CD4-positive, alpha-beta T cell treated with Interleukin-1 beta for 1 hour (primary cell): ENCODE data around the gene TNIK.
"Not testable (repeated sequence)": the region's sequence is repeated elsewhere in the genome, so short reads cannot be mapped to it uniquely, and the experiment has no call there.

Source experiments
- DNase-seq, 2 donors: peaks; one replicate each; pipeline ENCODE4 v3.0.0-alpha.2; 2020 to 2022

The TNIK gene

GRCh38 chr3:171468296-171468906, 8.2 kb upstream of the TNIK start:
- DNase-seq: no peak

DNA sequence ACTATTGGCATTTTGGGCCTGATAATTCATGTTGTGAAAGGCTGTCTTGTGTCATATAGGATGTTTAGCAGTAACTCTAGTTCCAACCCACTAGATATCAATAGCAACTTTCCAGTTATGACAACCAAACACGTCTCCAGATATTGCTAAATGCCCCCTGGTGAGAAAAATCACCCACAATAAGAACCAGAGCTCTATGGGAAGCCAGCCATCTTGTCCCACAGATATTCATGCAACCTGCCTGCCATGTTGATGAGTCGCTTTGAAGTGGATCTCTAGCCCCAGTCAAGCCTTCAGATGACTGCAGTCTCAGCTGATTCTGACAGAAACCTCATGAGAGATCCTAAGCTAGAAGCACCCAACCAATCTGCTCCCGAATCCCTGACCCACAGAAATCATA, 5.6 kb upstream of the TNIK start:
- no peak for DNase-seq

DNA sequence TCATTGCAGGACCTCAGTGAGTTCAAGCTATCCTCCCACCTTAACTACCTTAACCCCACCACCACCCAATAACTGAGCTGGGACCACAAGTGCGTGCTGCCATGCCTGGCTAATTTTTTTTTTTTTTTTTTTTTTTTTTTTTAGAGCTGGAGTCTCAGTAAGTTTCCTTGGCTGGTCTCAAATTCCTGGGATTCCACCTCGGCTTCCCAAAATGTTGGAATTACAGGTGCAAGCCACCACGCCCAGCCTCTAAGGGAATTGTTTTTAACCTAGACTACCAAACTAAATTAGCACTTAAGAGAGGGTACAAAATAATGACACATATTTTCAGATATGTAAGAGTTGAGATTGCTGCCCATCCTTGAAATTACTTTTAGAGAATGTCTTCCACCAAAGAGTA, 4.3 kb upstream of the TNIK start:
- no peak for DNase-seq

DNA sequence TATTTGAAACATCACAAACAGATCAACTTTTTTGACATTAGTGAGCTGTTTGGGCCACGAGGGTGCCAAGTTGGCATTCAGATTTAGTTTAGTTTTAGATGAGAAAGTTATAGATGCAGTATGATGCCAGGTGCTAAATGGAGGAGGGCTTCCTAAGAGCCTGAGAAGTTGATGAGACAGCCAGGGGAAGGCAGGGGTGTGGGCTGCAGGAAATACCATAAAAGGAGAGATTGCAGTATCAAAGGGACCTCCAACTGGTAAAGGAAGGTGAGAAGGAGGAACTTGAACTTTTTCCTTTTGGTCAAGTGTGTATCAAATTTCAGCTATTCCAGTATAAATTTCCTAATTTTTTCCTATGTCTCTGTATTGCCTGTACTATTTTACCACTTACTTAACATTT, 2.0 kb upstream of the TNIK start:
- DNase-seq: peak; percentile 9 to 48

DNA sequence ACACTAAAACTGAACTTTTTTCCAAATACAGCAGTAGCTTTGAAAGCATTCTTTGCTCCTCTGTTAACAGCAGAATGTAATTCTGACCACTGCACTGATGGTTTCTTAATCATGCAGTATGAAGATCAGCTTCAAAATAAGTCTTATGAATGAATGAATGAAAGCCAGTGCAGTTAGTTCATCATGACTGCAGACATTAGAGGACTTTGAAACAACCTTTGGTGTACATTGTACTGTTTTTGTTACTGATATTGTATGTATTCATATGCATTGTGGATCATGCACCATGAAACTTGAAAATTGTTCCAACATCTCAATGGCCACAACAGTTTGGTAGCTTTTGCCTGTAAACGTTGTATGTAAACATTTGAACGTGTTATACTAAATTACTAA, 1.3 kb upstream of the TNIK start:
- no peak for DNase-seq

DNA sequence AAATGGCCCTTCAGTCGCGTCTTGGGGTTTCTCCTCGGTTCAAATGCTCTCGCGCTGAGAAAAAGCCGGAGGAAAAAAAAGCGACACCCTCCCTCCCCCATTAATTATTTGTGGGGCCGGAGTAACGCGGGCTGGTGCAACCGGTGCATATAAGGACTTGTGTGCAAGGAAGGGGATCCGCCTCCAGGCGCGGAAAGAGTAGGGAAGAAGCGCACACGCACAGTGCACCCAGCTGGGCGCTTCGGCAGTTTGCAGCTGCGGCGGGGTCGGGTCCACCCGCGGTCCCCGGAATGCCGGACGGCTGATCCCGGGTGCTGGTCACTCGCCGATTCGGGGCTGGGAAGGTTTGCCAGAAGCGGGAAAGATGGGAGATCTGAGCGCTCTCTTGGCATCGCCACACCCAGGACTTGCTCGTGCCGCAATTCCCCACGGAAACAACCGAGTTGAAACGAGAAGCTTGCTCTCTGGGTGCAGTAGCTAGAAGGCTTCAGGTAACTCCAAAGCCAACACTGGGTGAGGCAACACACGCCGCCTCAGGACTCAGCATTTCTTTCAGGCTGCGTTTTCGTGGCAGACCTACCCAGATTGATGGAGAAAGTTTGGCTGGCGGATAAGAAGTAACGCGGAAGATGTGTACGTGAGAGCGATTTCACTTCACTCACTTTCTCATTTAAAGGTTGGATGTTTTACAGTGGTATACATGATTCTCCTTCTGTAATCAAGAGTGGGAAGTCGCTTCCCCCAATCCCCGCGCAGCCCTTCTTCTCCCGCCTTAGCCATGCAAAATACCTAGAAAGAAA, 720 bp upstream of the TNIK start:
- peak; percentile 11 to 33 for DNase-seq

GRCh38 chr3:171459137-171459941, 866 bp downstream of the TNIK start:
- DNase-seq: peak; percentile 64 to 68

DNA sequence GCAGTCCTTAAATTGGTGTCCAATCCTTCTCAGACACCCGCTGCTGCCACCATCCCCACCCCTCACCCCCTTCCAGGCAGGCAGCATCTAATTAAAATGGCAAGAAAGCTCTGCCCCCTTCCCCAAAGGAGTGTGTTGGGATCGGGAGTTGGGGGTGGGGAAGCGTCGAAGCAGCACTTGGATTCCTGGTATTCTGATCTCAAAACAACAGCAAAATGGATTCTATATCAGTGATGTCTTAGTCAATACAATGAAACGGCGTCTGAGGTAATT, 1.4 kb downstream of the TNIK start:
- DNase-seq: no peak

- DNase-seq: peak; percentile 37 to 67
Observed at GRCh38 chr3:171458071-171458863, 1.9 kb downstream of the TNIK start.

DNA sequence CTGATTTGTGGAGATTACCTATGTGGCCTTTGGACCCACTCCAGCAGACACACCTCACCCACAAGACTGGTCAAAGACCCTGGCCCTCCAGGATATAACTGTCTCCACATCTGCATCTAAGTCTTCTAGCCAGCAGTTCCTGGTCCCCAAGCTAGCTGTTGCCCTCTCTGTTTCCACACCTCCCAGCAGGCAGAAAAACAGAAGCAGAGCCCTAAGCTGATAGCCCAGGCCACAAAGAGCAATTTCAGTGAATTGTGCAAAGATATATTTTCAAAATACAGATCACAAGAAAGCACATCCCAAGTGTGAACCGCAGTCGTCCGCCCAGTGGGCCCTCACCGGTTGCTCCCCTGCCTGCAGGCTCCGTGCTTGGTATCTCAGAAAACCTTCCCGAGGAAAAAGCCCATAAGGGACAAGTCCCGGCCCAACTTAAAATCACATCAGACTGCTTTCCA, 2.6 kb downstream of the TNIK start:
- peak; percentile 1 to 15 for DNase-seq

GRCh38 chr3:171456765-171457606, 3.2 kb downstream of the TNIK start:
- no peak for DNase-seq

- no peak for DNase-seq
Observed at GRCh38 chr3:171455603-171456550, 4.3 kb downstream of the TNIK start.

DNA sequence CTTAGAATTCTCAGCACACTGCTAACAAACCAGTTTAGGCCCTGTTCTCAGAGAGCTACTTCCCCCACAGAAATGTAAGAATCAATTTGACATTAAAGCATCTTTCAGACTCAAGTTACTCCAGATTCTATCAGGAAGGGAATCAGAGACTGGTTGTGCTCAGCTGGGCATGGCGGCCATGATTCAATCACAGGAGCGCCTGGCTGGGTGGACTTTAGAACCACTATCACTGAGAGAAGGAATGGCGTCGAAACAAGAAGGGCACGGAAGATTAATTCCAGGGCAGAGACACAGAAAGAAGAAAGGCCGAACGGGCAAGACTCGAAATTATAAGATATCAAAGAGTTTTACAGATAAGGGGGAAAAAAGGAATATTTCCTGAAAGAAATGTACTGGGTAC, 6.2 kb downstream of the TNIK start:
- no peak for DNase-seq

GRCh38 chr3:171453180-171453886, 6.9 kb downstream of the TNIK start:
- no peak for DNase-seq

DNA sequence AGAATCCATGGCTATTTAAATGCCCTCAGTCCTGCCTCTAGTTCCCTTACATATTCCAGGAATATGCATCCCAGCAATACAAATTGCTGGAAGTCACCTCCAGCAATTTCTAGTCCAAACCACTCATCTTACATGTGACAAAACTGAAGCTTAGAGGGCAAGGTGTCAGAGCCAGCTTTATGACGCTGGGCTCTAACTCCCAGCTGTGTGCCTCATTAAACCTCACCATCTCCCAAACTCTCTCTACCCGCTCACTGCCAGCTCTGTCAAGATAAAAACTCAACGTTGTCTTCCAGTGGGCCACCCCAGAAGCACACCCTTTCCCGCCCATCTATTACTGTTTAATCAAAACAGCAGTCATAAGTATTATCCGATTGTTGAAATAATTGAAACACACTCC, 7.9 kb downstream of the TNIK start:
- no peak for DNase-seq

DNA sequence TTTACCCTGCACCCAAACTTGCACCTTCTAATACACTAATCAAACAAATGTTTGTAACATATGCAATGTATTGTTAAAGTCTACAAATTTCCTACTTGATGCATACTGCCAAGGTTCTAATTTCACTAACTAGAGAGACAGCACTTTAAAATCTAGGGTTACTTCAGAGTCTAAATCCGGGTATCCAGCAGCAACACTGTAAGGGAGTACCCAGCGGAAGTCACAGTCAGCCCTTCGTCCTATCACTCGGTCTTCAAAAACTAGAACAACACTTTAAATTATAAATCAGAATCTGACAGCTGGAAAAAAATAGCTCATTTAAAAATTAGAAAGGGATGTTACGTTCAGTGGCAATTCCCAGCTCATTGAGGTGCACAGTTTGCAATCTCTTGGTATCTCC, 8.3 kb downstream of the TNIK start:
- no peak for DNase-seq

GRCh38 chr3:171447579-171447891, 12.7 kb downstream of the TNIK start:
- DNase-seq: not testable (repeated sequence)

GRCh38 chr3:171446801-171447578, 13.2 kb downstream of the TNIK start:
- DNase-seq: no peak

- DNase-seq: no peak
Observed at GRCh38 chr3:171446301-171446700, 13.9 kb downstream of the TNIK start.
